Hippocampal formation (tissue), 2 donors: ENCODE results near the gene GASK1A.

ENCODE experiments used
- DNase-seq, 2 donors: peaks; one replicate each; lab custom pipeline; 2025; lab: John Stamatoyannopoulos, UW

GASK1A gene

GRCh38 chr3:43013743-43014155 is 34.6 kb downstream of the GASK1A start:
- no peak for DNase-seq

- DNase-seq: no peak
Observed at GRCh38 chr3:43014241-43014640, 35.1 kb downstream of the GASK1A start.

GRCh38 chr3:43014956-43015355 is 35.8 kb downstream of the GASK1A start:
- DNase-seq: no peak

- no peak for DNase-seq
Observed at GRCh38 chr3:43015572-43015971, 36.5 kb downstream of the GASK1A start.

GRCh38 chr3:43015991-43016865 is 37.1 kb downstream of the GASK1A start:
- no peak for DNase-seq

- no peak for DNase-seq
Observed at GRCh38 chr3:43017004-43017403, 37.9 kb downstream of the GASK1A start.

GRCh38 chr3:43017593-43018195 is 38.6 kb downstream of the GASK1A start:
- no peak for DNase-seq

GRCh38 chr3:43018246-43018645 is 39.1 kb downstream of the GASK1A start:
- DNase-seq: no peak

- no peak for DNase-seq
Observed at GRCh38 chr3:43019006-43019809, 40.1 kb downstream of the GASK1A start.

- no peak for DNase-seq
Observed at GRCh38 chr3:43019826-43020225, 40.7 kb downstream of the GASK1A start.

- no peak for DNase-seq
Observed at GRCh38 chr3:43021186-43021585, 42.1 kb downstream of the GASK1A start.

- no peak for DNase-seq
Observed at GRCh38 chr3:43022121-43022520, 43.0 kb downstream of the GASK1A start.

GRCh38 chr3:43023066-43023465 is 44.0 kb downstream of the GASK1A start:
- DNase-seq: no peak

- DNase-seq: no peak
Observed at GRCh38 chr3:43023746-43024145, 44.6 kb downstream of the GASK1A start.

- DNase-seq: no peak
Observed at GRCh38 chr3:43024181-43024885, 45.2 kb downstream of the GASK1A start.

GRCh38 chr3:43025423-43025822 is 46.3 kb downstream of the GASK1A start:
- no peak for DNase-seq

- DNase-seq: no peak
Observed at GRCh38 chr3:43028001-43028400, 48.9 kb downstream of the GASK1A start.

- no peak for DNase-seq
Observed at GRCh38 chr3:43028678-43029490, 49.8 kb downstream of the GASK1A start.

GRCh38 chr3:43030162-43030935 is 51.2 kb downstream of the GASK1A start:
- no peak for DNase-seq

GRCh38 chr3:43031485-43031884 is 52.4 kb downstream of the GASK1A start:
- no peak for DNase-seq
